ENCODE data around the gene RPS27L. TPM values are rescaled to one million over a fixed set of nuclear protein-coding genes. Genes with fewer than 3 reads are reported as not detected.

The RPS27L gene
- total and polyA plus RNA-seq, 2 experiments from 2014 or later: 85.9 to 1,011 TPM

GRCh38 chr15:63145426-63145825, 11.9 kb downstream of the RPS27L start:
- no peak overlapping the region for H3K27ac Mint-ChIP-seq
- Histone ChIP-seq H3K27me3 (ENCODE audit: insufficient read depth) (no peaks in the 10 kb centered on the region), H3K27ac (ENCODE audit: low read depth) (no peak overlapping the region), H3K36me3 (ENCODE audit: insufficient read depth) (no peaks in the 10 kb centered on the region), H4K20me1 (replicated peaks; ENCODE audit: insufficient read depth) (no peaks in the 10 kb centered on the region), H3F3A (replicated peaks; ENCODE audit: low read depth) (no peaks in the 10 kb centered on the region), H3K4me2 (no peak overlapping the region), H3K79me2 (replicated peaks; ENCODE audit: insufficient read depth) (no peaks in the 10 kb centered on the region), H3K4me3 (no peak overlapping the region), H3K9me2 (ENCODE audit: insufficient read depth) (0 out of 2 replicates have a peak, but pooled peaks cover 3% of the 10 kb centered on the region), H2AFZ (no peak overlapping the region), H3K4me1 (ENCODE audit: insufficient read depth) (no peaks in the 10 kb centered on the region)
- TF ChIP-seq ZNF331 (CRISPR knock-in tag; IDR thresholded peaks at IDR 0.05; ENCODE audit: low read depth): no peak
- no peak for TF ChIP-seq EZH2phosphoT487 (IDR thresholded peaks at IDR 0.05; ENCODE audit: unreplicated experiment)
- H3K4me3 Mint-ChIP-seq: no peak overlapping the region
- peaks cover 7% of the 10 kb centered on the region; the same call in 2 of the 3 replicates for H3K36me3 Mint-ChIP-seq (ENCODE audit: low read depth)
- no peak for DNase-seq (ENCODE audit: low spot score)
- no peak for ATAC-seq
- H3K9me3 Mint-ChIP-seq: no peaks in the 10 kb centered on the region; the same call in 2 of the 3 replicates
- no peaks in the 10 kb centered on the region for H3K4me1 Mint-ChIP-seq
- peaks cover 3% of the 10 kb centered on the region for H3K27me3 Mint-ChIP-seq (ENCODE audit: insufficient read depth, low read depth, poor library complexity)

- Histone ChIP-seq H3K79me2 (replicated peaks; ENCODE audit: insufficient read depth) (no peaks in the 10 kb centered on the region), H3F3A (replicated peaks; ENCODE audit: low read depth) (no peaks in the 10 kb centered on the region), H3K27me3 (ENCODE audit: insufficient read depth) (no peaks in the 10 kb centered on the region), H4K20me1 (replicated peaks; ENCODE audit: insufficient read depth) (no peaks in the 10 kb centered on the region), H3K36me3 (ENCODE audit: insufficient read depth) (no peaks in the 10 kb centered on the region), H3K27ac (ENCODE audit: low read depth) (no peak overlapping the region), H3K4me1 (ENCODE audit: insufficient read depth) (no peaks in the 10 kb centered on the region), H3K4me2 (no peak overlapping the region), H3K9me2 (ENCODE audit: insufficient read depth) (0 out of 2 replicates have a peak, but pooled peaks cover 3% of the 10 kb centered on the region), H3K4me3 (no peak overlapping the region), H2AFZ (no peak overlapping the region)
- Mint-ChIP-seq H3K4me3 (no peak overlapping the region), H3K4me1 (no peaks in the 10 kb centered on the region), H3K27ac (no peak overlapping the region), H3K9me3 (no peaks in the 10 kb centered on the region; the same call in 2 of the 3 replicates), H3K36me3 (ENCODE audit: low read depth) (no peaks in the 10 kb centered on the region), H3K27me3 (ENCODE audit: insufficient read depth, low read depth, poor library complexity) (no peaks in the 10 kb centered on the region)
- DNase-seq (ENCODE audit: low spot score): no peak
- no peak for ATAC-seq
- TF ChIP-seq, protein P1, sequence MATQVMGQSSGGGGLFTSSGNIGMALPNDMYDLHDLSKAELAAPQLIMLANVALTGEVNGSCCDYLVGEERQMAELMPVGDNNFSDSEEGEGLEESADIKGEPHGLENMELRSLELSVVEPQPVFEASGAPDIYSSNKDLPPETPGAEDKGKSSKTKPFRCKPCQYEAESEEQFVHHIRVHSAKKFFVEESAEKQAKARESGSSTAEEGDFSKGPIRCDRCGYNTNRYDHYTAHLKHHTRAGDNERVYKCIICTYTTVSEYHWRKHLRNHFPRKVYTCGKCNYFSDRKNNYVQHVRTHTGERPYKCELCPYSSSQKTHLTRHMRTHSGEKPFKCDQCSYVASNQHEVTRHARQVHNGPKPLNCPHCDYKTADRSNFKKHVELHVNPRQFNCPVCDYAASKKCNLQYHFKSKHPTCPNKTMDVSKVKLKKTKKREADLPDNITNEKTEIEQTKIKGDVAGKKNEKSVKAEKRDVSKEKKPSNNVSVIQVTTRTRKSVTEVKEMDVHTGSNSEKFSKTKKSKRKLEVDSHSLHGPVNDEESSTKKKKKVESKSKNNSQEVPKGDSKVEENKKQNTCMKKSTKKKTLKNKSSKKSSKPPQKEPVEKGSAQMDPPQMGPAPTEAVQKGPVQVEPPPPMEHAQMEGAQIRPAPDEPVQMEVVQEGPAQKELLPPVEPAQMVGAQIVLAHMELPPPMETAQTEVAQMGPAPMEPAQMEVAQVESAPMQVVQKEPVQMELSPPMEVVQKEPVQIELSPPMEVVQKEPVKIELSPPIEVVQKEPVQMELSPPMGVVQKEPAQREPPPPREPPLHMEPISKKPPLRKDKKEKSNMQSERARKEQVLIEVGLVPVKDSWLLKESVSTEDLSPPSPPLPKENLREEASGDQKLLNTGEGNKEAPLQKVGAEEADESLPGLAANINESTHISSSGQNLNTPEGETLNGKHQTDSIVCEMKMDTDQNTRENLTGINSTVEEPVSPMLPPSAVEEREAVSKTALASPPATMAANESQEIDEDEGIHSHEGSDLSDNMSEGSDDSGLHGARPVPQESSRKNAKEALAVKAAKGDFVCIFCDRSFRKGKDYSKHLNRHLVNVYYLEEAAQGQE (IDR thresholded peaks at IDR 0.05; ENCODE audit: unreplicated experiment): no peak
- no peak for TF ChIP-seq ZNF331 (CRISPR knock-in tag; IDR thresholded peaks at IDR 0.05; ENCODE audit: low read depth)
- TF ChIP-seq, protein P2, sequence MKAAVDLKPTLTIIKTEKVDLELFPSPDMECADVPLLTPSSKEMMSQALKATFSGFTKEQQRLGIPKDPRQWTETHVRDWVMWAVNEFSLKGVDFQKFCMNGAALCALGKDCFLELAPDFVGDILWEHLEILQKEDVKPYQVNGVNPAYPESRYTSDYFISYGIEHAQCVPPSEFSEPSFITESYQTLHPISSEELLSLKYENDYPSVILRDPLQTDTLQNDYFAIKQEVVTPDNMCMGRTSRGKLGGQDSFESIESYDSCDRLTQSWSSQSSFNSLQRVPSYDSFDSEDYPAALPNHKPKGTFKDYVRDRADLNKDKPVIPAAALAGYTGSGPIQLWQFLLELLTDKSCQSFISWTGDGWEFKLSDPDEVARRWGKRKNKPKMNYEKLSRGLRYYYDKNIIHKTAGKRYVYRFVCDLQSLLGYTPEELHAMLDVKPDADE (IDR thresholded peaks at IDR 0.05): no peak
- TF ChIP-seq EZH2 (IDR thresholded peaks at IDR 0.05; ENCODE audit: low read depth, unreplicated experiment): no peak
- no peak for TF ChIP-seq POLR2AphosphoS5 (IDR thresholded peaks at IDR 0.05; ENCODE audit: low read depth)
- no peak for TF ChIP-seq CREB1 (CRISPR knock-in tag; IDR thresholded peaks at IDR 0.05; ENCODE audit: low read depth)
- TF ChIP-seq NANOG (IDR thresholded peaks at IDR 0.05; ENCODE audit: borderline replicate concordance): no peak
- TF ChIP-seq ZNF114 (CRISPR knock-in tag; IDR thresholded peaks at IDR 0.05): no peak
- TF ChIP-seq CTCF (conservative IDR thresholded peaks at IDR 0.05; ENCODE audit: low read depth in 2 of 2): no peak
- no peak for TF ChIP-seq STAT1 (IDR thresholded peaks at IDR 0.05; ENCODE audit: unreplicated experiment)
- no peak for TF ChIP-seq JUNB (IDR thresholded peaks at IDR 0.05; ENCODE audit: unreplicated experiment)
These were observed 16.3 kb downstream of the RPS27L start for GRCh38 chr15:63140936-63141335.

All from GM23338 (cell line).